ENCODE data around the gene FOXE1. TPM values are rescaled to one million over a fixed set of nuclear protein-coding genes. Genes with fewer than 3 reads are reported as not detected.
A peak's percentile ranks its signal among the peaks of the same experiment; 100 is the strongest.

The FOXE1 gene
- total RNA-seq (2021) (not detected in 2 replicates), Bru-seq, nascent RNA (not detected), BruChase-seq, experiment 1, labeled RNA remaining after a 2-hour chase (not detected), BruChase-seq, experiment 2, labeled RNA remaining after a 6-hour chase (not detected)
- long read RNA-seq, result 0 reads

DNA sequence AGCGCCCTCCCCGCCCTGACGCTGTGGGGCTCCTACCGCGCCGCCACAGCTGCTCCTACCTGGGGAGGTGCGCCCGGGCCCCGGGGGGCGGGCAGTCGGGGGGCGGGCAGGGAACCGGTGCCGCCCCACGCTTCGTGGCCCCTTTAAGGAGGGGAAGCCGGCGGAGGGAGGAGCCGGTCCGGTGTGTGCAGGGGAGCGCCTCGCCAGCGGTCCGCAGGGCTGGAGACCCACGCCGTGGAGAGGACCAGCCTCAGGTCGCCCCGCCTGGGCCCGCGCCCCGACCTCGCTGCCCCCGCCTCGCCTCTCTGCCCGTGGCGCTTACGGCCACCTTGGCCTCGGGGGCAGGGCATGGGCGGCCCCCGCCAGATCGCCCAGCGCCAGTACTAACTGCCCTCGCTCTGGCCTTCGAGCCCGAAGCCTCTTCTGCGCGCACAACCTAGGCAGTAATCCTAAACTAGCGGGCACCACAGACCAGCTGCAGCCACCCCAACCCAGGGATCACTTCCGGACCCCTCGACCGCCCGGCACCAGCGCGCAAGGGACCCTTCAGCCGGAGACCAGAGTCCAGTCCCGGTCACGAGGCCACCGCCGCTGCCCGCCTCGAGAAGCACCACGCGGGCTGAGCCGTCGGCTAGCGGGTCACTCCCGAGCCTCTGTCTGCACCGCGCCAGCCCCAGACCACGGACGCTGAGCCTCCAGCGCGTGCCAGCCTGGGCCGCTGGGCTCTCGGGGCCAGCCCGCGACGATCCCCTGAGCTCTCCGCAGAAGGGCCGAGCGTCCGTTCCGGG, at the start of gene FOXE1:
Gene FOXE1 (plus strand): TSS at position 171 of the 788 bp plus-strand sequence. CDS start 689 bp downstream, outside the sequence.
- CTCF ChIA-PET, result no interaction called here
- intact Hi-C loops (cut with micrococcal nuclease; ENCODE audit: unreplicated experiment), result no loop called here
- Histone ChIP-seq H3K27me3 (replicated peaks; ENCODE audit: insufficient read depth, low read depth, low read length, poor library complexity) (peaks cover 99% of the 10 kb centered on the region), H3K4me1 (ENCODE audit: insufficient read depth, low read length, poor library complexity, severe bottlenecking) (peaks cover 9% of the 10 kb centered on the region), H3K36me3 (ENCODE audit: insufficient read depth, low read length, poor library complexity, severe bottlenecking) (no peaks in the 10 kb centered on the region), H3K27ac (ENCODE audit: low read depth, low read length, poor library complexity, severe bottlenecking) (no peak within 1 kb of the TSS), H3K9me3 (ENCODE audit: low read depth, low read length, poor library complexity, severe bottlenecking) (no peaks in the 10 kb centered on the region), H3K4me3 (ENCODE audit: low read depth, low read length, poor library complexity, severe bottlenecking) (peak within 1 kb of the TSS; percentile 39)
- POLR2A ChIA-PET (ENCODE audit: low non-redundant PET), result no interaction called here
- BruUV-seq (replicated peaks), result no TSS peak
- TF ChIP-seq, protein P1, sequence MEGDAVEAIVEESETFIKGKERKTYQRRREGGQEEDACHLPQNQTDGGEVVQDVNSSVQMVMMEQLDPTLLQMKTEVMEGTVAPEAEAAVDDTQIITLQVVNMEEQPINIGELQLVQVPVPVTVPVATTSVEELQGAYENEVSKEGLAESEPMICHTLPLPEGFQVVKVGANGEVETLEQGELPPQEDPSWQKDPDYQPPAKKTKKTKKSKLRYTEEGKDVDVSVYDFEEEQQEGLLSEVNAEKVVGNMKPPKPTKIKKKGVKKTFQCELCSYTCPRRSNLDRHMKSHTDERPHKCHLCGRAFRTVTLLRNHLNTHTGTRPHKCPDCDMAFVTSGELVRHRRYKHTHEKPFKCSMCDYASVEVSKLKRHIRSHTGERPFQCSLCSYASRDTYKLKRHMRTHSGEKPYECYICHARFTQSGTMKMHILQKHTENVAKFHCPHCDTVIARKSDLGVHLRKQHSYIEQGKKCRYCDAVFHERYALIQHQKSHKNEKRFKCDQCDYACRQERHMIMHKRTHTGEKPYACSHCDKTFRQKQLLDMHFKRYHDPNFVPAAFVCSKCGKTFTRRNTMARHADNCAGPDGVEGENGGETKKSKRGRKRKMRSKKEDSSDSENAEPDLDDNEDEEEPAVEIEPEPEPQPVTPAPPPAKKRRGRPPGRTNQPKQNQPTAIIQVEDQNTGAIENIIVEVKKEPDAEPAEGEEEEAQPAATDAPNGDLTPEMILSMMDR (conservative IDR thresholded peaks at IDR 0.05; ENCODE audit: low read depth, low read length), result no peak
- peak; percentile 93 for TF ChIP-seq EZH2 (IDR thresholded peaks at IDR 0.05; ENCODE audit: borderline replicate concordance, low read depth, low read length, poor library complexity, severe bottlenecking)
- DNase-seq (ENCODE audit: low spot score), result no peak

DNA sequence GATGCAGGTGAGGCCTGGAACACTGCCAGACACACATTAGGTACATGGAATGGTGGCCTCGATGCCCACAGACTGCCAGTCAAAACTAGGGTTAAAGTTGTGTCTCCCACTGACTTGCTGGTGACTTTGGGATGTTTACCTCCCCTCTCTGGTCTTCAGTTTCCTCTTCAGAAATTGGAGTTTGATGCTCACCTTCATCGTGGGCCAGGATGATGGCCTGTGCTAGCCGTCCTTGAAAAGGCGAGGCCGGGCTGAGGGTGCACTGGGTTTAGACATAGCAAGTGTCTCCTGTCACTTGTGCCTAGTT, 49.0 kb upstream of the FOXE1 start:
- BruUV-seq (replicated peaks), result no TSS peak
- ChIA-PET CTCF (no interaction called here), POLR2A (ENCODE audit: low non-redundant PET) (interaction anchor here (0.6 kb wide), 1 partner anchor 36 kb away, joined by 4 read pairs; no protein-coding TSS in a partner anchor)
- H3K9me3 ChIP-seq (ENCODE audit: low read depth, low read length, poor library complexity, severe bottlenecking), result no peaks in the 10 kb centered on the region
- no peak for TF ChIP-seq EZH2 (IDR thresholded peaks at IDR 0.05; ENCODE audit: borderline replicate concordance, low read depth, low read length, poor library complexity, severe bottlenecking)
- no peak for DNase-seq (ENCODE audit: low spot score)
- H3K4me3 ChIP-seq (ENCODE audit: low read depth, low read length, poor library complexity, severe bottlenecking), result peak overlapping the region; percentile 54
- H3K27ac ChIP-seq (ENCODE audit: low read depth, low read length, poor library complexity, severe bottlenecking), result no peak overlapping the region
- intact Hi-C loops (cut with micrococcal nuclease; ENCODE audit: unreplicated experiment), result no loop called here
- H3K27me3 ChIP-seq (replicated peaks; ENCODE audit: insufficient read depth, low read depth, low read length, poor library complexity), result peaks cover 21% of the 10 kb centered on the region
- no peaks in the 10 kb centered on the region for H3K4me1 ChIP-seq (ENCODE audit: insufficient read depth, low read length, poor library complexity, severe bottlenecking)
- no peaks in the 10 kb centered on the region for H3K36me3 ChIP-seq (ENCODE audit: insufficient read depth, low read length, poor library complexity, severe bottlenecking)

DNA sequence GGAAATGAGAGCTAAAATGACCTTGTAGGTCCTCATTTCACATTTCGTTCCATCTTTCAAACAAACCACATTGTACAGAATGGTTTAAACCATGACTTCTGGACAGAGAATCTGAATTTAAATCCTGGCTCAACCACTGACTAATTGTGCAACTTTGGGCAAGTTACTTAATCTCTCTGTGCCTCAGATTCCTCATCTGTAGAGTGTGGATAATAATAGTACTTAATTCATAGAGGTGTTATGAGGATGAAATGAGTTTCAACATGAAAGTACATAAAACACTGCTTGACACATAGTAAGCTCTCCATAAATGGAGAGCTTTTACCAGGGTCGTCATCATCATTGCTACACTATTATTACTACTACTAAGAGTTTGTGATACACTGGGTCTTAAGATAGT, 46.3 kb upstream of the FOXE1 start:
- H3K36me3 ChIP-seq (ENCODE audit: insufficient read depth, low read length, poor library complexity, severe bottlenecking), result no peaks in the 10 kb centered on the region
- H3K4me1 ChIP-seq (ENCODE audit: insufficient read depth, low read length, poor library complexity, severe bottlenecking), result no peaks in the 10 kb centered on the region
- H3K27me3 ChIP-seq (replicated peaks; ENCODE audit: insufficient read depth, low read depth, low read length, poor library complexity), result peaks cover 14% of the 10 kb centered on the region
- H3K4me3 ChIP-seq (ENCODE audit: low read depth, low read length, poor library complexity, severe bottlenecking), result no peak overlapping the region
- H3K27ac ChIP-seq (ENCODE audit: low read depth, low read length, poor library complexity, severe bottlenecking), result no peak overlapping the region
- no peak for DNase-seq (ENCODE audit: low spot score)
- CTCF ChIA-PET, result no interaction called here
- intact Hi-C loops (cut with micrococcal nuclease; ENCODE audit: unreplicated experiment), result no loop called here
- POLR2A ChIA-PET (ENCODE audit: low non-redundant PET), result no interaction called here
- no peak for TF ChIP-seq EZH2 (IDR thresholded peaks at IDR 0.05; ENCODE audit: borderline replicate concordance, low read depth, low read length, poor library complexity, severe bottlenecking)
- TF ChIP-seq, protein P1 (conservative IDR thresholded peaks at IDR 0.05; ENCODE audit: low read depth, low read length), result no peak
- no peaks in the 10 kb centered on the region for H3K9me3 ChIP-seq (ENCODE audit: low read depth, low read length, poor library complexity, severe bottlenecking)
- BruUV-seq (replicated peaks), result no TSS peak
